Renal cortex interstitium (tissue), 11 donors: ENCODE data around the gene PHLPP1. TPM values are rescaled to one million over a fixed set of nuclear protein-coding genes. Genes with fewer than 3 reads are reported as not detected.

Experiments
- DNase-seq, 11 donors: peaks; one replicate each; pipeline ENCODE4 v3.0.0-alpha.2; 2013; ENCODE audit warnings: low read depth in 9 of 11, low spot score in 4 of 11; ENCODE audit errors: extremely low read depth in 1 of 11
- polyA plus RNA-seq, 3 donors: library from polyadenylated mRNA; unstranded; fragments of 120-200 nt; gene quantifications; one replicate each; pipeline ENCODE4 v1.2.1, GENCODE V29; 2013; ENCODE audit not compliant: insufficient read length in 3 of 3

Gene PHLPP1
- polyA plus RNA-seq, 3 donors: 17.3 to 20.3 (median 18.8) TPM

DNA sequence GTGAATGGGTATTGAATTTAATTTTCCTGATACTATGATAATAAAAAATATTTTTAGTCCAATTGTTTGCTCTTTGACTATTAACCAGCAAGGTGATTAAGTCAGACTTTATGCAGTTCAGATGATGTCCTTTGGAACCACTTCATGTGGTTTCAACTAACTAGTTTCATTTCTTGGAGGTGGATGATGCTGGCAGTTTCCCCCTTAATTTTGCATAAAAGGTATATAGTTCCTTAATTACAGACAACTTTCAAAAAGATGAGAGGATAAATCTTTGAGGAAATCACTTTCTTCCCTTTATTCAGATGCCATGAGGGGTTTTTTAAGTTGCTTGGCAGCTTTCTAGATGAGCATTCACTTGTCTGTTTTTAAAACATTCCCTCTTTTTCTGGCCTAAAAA, 223.1 kb downstream of the PHLPP1 start:
- DNase-seq: no peak

DNA sequence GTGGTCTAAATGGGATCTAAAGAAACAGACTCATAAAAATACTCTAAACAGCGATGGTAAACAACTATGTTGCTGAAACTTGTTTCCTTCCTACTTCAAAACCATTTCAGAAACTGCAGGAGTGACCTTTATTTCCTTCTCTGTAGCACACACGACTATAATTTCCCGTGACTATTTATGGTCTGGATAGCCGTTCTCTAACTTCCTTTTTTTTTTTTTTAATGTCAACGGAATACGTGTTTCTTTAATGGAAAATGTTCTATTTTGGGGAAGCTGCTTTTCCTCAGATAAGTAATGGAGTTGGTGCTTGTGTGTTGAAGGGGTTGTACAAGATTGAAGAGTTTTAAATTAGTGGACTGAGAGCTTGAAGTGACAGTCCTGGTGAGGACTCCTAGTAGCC, 224.1 kb downstream of the PHLPP1 start:
- peak in 5 of 11 donors; percentile 5 to 39 (median 22) for DNase-seq

DNA sequence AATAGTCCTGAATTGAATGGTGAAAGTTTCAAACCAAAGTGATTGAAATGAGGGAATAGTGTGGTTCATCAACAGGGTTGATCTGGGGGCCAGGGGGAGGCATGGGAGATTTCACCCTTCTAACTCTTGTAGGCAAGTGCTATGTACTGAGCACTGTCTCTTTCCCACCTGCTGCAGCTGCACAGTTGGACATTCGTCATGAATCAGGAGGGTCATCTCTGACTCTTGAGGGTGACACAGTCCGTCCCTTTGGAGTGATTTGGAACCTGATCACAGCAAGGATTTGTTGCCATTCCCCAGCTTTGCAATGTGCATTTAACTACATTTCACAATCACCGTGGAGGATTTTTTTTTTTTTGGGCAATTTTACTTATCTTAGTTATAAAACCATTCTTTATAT, 224.6 kb downstream of the PHLPP1 start:
- DNase-seq: no peak

DNA sequence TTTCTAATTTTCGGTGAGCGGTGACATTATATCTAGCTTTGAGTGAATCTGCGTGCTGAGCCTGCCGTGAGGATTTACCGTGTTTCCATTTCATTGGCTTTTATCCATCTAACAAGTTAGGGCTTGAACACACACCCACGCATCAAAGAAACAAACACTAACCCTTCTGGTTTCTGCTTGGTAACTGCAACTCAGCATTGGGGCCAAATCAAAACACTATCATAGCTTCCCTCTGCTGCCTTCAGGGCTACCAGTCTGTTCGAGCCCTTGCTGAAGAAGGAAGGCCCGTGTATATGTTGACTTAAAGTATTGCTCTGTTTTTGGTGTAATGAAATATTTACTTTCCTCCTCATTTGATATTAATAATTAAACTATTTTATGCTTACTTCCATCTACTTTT, 227.2 kb downstream of the PHLPP1 start:
- DNase-seq: no peak

DNA sequence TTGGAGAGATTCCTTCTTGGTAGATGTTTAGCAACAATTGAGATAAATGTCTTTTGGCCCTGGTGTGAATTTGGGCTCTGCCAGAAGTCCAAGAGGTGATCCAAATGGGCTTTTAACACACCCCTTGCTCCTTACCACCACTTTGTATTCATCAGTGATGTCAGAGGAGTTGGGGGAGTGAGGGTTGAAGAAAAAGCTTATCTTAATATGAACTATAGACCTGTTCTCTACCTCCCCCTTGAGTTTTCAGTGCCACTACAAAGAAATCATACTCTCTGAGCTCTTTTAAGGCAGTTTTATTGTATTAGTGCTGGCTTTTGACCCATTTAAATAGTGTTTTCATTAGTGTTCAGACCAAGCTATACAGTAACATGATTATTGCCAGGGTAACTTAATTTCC, 229.1 kb downstream of the PHLPP1 start:
- DNase-seq: no peak

DNA sequence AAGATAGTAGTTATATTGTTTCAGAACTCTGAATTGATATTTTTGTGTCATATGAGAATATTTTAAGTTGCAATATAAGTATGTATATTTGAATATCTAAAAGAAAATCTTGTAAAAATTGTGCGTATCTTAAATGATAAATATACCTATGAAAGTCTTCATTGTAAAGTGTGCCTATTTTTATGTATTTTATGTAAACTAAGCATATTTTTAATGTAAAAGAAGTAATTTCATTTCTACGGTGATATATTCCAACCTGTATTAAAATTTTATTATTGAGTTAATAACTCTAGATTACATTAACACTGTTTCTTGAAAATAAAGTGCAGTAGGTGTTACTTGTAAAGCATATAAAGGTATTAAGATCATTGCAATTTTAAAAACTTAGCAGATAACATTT, 233.4 kb downstream of the PHLPP1 start:
- no peak for DNase-seq

DNA sequence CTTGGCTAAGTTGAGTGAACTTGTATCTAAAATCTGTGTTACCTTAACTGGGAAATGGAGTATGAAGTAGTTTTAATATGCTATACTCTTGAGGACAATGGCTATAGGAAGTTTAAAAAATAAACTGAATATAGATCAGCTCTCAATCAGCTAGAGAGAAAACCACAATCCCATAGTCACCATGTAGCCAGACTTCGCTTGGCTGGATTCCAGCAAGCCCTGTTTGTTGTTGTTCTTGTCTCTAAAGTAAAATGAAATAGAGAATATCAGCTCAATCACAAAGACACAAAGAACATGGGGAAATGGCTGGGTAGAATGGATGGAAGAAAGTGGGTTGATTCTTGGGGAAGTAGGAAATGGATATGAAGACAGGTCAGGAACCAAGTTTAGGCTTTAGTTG, 234.9 kb downstream of the PHLPP1 start:
- DNase-seq: no peak

DNA sequence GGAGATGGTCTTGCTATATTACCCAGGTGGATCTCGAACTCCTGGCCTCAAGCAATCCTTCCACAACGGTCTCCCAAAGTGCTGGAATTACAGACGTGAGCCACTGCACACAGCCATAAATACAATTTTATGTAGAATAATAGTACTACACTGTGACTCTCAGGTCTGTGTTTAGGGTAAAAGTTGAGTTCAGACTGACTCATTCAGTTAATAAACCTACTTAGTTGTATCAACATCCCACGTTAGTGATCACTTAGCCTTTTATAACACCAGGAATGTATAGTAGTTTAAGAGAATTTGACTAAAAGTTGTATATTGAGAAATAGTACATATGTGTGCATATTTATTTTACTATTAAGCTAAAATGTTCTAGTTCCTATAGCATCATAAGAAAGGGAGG, 237.5 kb downstream of the PHLPP1 start:
- no peak for DNase-seq

DNA sequence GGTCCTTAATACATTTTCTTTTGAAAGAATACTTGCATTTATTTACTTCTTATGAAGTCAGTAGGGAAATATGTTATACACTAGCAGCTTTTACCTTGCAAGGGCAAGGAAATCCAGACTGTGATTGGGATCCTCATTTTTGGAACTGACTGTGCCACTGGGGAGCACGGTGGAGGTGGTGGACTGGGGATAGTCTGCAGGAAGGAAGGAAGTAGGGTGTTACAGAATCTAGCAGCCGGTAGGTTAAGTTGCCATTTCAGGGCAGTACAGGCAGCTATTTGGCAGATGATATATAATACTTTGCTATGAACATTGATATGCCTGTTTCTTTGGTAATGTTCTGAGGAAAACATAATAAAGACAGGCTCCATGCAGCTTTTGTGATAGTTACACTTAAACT, 238.3 kb downstream of the PHLPP1 start:
- no peak for DNase-seq

DNA sequence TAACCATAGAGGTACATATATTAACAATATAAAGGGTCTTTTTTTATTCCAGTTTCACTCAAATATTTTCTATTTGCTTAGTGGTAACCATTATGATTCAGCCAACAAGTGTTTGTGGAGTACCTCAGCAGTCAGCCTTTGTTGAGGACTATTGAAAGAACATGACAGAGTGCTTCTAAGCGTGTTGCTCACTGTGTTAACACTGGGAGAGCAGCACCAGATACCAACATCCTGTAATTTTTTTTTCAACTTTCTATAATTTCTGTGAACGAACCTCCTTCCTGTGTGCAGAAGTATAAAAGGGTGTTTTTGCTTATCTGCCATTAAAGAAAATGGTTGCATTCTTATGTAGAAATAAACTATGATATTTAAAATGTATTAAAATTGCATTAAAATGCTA, 239.0 kb downstream of the PHLPP1 start:
- no peak for DNase-seq

DNA sequence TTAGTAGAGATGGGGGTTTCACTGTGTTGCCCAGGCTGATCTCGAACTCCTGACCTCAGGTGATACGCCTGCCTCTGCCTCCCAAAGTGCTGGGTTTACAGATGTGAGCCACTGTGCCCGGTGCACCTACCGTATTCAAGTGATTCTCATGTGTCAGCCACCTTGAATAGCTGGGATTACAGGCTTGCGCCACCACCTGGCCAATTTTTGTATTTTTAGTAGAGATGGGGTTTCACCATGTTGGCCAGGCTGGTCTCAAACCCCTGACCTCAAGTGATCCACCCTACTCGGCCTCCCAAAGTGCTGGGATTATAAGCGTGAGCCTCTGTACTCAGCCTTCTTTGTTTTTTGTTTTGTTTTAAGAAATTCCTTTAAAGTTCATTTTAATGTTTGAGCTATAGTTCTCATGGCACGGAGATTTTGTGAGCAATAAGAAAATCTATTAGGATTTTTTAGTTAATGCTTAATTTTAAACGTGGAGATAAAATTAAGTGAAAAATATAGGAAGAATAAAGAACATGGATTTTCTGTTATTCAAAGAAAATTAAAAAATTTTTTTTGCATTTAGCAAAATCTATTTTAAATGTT, 242.6 kb downstream of the PHLPP1 start:
- no peak for DNase-seq

DNA sequence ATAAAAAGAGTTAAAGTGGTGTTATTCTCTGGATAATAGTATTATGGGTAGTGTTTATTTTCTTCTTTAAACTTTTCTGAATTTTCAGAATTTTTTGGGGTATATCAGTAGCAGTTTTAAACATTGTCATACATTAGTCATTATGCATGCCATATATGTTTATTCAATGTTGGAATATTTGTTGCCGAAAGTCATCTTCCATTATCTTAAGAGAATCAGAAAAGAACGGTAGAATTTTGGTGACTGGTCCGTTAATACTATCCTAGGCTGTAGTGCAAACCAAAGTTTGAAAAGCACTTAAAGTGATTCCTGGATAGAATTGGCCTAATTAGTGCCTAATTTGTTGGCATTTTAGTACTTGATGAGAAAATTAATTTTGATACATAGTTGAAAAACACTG, 244.1 kb downstream of the PHLPP1 start:
- DNase-seq: no peak

DNA sequence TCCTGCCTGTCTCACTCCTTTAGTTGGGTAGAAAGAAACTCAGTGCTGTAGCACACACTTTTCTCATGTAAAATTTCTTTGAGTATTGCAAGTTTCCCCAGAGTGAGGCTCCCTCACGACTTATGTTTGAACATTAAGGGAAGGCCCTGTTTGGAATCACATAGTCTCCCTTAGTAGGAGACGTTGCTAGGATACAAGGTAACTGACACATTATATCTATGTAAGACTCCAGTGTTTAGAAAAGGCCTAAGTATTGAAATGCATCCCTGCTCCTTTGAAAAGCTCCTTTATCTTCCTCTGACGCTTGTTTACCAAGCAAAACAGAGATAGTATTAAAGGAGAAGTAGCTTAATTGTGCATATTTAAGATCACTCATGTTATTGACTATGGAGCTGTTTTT, 248.2 kb downstream of the PHLPP1 start:
- DNase-seq: no peak

DNA sequence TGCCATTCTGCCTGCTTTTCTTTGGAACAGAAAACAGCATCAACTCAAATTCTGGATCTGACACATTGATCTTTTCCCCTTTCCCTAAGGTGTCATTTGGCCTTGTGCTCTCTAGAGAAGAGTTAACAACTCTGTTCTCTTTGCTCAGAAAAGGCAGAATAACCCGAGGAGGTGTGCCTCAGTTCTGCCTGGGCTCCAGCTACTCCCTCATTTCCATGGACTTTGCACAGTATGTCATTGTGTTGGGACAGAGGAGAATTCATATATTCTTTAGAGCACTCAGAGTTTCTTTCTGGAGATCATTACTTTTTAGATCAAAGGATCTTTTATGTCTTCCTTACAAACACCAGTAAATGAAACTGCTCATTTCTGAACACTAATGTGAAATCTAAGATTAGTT, 249.1 kb downstream of the PHLPP1 start:
- DNase-seq: no peak

DNA sequence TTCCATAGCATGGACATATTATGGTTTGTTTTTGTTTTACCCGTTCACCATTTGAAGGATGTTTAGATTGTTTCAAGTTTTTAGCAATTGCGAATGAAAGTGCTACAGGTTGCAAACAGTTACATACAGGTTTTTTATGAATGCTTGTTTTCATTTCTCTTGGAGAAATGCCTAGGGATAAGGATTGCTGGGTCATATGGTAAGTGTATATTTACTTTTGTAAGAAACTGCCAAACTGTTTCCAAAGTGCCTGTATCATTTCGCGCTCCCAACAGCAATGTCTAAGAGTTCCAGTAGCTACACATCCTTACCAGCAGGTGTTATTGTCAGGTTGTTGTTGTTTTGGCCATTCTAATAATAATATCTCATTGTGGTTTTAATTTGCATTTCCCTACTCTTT, 251.7 kb downstream of the PHLPP1 start:
- no peak for DNase-seq

DNA sequence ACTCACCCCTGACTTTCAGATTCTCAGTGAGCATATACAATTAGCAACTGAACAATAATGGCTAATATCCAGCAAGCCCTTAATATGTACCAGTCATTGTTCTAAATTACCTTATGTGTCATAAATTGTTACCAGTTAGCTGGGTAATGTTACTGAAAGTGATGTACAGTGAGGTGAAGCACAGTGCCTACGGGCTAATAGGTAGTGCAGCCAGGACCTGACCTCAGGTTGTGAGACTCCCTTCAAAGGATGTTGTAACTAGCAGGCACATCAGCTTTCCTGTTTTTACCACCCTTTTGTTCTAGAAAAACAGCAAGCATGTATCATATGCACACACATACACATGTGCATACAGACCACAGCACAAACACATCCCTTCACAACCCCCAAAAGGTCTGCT, 258.3 kb downstream of the PHLPP1 start:
- DNase-seq: no peak

DNA sequence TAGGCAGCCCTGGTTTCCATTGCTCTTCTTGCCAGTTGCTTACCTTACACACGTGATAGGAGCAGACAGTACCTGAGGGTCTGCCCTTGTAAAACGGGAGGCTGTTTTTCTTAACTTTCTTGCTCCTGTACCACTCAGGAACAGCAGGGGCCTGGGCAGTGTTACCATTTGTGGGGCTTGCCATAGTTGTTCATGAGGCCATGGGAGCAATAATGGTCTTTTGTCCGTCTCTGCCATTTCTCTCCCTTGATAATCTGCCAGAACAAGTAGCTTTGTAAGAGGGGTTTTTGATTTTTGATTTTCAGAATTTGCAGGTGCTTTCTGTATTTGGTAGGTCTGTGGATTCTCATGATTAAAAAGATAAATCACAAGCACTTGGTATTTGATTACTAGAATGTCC, 259.0 kb downstream of the PHLPP1 start:
- no peak for DNase-seq

DNA sequence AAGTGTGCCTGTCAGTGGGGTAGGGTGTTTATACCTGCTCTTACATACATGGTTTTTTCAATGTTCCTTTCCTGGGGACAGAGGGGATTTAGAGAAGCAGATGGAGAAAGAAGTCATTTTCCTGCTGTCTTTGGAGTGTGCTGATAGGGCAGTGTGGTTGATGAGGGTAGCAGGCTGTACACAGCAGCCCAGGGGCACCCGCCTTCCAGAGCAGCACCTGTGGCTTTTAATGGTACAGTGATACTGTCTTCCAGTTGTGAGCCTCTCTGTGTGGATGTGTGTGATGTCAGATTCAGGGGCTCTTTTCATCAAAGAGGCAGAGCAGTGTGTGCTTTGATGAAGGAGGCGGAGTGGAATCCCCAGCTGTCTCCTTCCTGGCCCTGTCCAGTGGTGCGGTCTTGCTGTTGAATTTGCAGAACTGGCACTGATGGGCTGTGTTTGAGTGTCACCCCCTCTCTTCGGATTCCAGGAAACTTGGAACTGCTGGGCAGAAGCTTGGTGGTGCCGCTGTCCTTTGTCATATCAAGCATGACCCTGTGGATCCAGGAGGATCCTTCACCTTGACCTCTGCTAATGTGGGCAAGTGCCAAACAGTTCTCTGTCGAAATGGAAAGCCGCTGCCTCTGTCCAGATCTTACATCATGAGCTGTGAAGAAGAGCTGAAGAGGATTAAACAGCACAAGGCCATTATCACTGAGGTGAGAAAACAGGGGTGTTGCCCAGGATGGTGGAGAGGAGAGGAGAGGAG, 259.8 kb downstream of the PHLPP1 start:
- no peak for DNase-seq

DNA sequence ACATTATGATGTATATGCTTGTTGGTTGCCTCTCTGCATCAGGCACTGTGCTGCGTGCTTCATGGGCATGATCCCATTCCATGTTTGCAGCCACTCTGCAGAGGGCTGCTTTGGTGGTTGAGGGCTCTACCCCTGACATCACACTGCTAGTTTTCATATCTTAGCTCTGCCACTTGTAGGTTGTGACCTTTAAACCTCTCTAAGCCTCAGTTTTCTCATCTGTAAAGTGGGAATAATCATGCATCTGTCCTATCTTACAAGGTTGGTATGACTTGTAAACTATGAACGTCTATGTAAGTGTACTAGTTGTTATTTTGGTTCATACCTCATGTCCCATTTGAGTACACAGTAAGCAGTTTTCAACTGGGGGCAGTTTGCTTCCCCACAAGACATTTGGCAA, 260.4 kb downstream of the PHLPP1 start:
- DNase-seq: no peak

DNA sequence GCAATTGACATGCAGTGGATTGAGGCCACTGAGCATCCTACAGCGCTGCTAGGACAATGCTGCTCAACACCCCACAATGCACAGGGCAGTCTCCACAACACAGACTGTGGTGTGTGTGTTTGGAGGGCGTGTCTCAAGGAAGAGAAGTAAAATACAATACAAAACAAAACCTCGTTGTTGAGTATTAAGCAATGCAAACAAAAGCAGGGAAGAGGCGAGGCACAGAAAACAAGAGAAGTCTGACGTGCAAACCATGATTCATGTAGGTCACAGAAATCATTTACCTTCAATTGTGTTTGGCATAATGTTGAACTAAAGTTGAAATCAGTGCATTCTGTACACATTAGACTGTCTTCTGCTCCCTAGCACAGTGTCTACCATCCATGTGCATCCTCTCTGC, 260.9 kb downstream of the PHLPP1 start:
- DNase-seq: no peak

DNA sequence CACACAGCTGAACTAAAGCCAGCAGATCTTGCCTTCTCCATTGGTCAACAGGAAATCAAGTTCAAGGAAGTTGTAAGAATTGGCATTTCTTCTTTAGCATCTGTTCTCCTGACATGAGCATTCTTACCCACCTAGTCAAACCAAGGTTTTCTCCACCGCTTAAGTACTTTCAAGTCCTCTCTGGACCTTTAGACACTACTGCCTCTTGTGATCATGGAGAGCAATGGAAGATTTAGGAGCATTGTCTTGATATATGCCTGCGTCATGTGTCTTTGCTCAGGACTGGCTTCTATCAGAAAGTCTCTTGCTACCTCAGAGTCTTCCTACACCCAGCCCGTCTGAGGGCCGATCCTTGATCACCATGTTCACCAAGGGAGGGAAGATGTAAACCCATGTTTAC, 262.2 kb downstream of the PHLPP1 start:
- no peak for DNase-seq
